Measurements from ENCODE around the gene BICDL2.
"Not testable (repeated sequence)": the region's sequence is repeated elsewhere in the genome, so short reads cannot be mapped to it uniquely, and the experiment has no call there.

BICDL2 gene

DNA sequence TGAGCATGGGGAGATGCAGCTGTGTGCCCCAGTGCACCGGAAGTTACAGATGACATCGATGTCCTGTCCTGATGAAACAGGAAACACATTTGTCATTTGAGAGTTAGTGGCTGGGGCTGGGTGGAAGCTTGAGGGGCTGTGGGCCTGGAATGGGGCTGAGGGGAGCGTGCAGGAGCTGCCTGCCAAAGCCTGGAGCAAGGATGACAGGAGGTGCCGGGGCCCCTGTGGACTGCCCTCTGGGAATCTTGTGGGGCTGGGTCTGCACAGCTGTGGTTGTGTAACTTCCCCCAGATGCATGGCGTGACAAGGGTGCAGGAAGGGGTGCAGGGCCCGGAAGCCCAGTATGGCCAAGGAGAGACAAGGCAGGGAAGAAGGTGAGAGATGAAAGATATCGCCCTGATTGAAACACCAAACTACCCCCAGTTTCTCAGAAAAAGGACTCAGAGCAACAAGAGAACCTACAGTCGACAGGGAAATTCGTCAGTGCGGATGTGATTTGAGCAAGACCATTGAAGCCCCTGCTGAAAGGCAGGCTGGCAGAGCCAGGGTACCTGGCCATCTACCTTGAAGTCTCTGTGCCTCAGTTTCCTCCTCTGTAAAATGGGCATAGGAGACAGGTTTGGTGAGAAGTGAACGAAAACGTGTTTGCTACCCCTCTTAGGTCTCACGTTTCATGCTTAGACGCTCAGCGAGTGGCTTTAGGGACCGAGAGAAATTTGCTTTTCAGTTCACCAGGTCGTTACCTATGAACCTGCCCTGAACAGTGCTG lies 18.4 kb upstream of the BICDL2 start:
- H3K9ac ChIP-seq, result no peak overlapping the region
- no peak overlapping the region for H3K27ac ChIP-seq
- no peak overlapping the region for H3K4me3 ChIP-seq (ENCODE audit: low read depth, low read length)
- H3K9me3 ChIP-seq (ENCODE audit: control insufficient read depth, low read length), result no peaks in the 10 kb centered on the region
- no peak overlapping the region for H3K4me2 ChIP-seq (ENCODE audit: low read length)
- no peaks in the 10 kb centered on the region for H3K27me3 ChIP-seq (ENCODE audit: control insufficient read depth, insufficient read depth, low read length)
- no peaks in the 10 kb centered on the region for H3K79me2 ChIP-seq
- no peak for TF ChIP-seq CTCF (IDR thresholded peaks at IDR 0.05)
- no peaks in the 10 kb centered on the region for H3K36me3 ChIP-seq (ENCODE audit: control insufficient read depth, insufficient read depth, low read length)
- no peak overlapping the region for H2AFZ ChIP-seq
- H3K4me1 ChIP-seq, result no peaks in the 10 kb centered on the region

- not testable (repeated sequence) for H3K9ac ChIP-seq; H3K79me2 ChIP-seq; H3K4me1 ChIP-seq; H3K27me3 ChIP-seq (ENCODE audit: control insufficient read depth, insufficient read depth, low read length); H3K4me2 ChIP-seq (ENCODE audit: low read length); H3K4me3 ChIP-seq (ENCODE audit: low read depth, low read length); H2AFZ ChIP-seq; H3K9me3 ChIP-seq (ENCODE audit: control insufficient read depth, low read length); H3K36me3 ChIP-seq (ENCODE audit: control insufficient read depth, insufficient read depth, low read length); H3K27ac ChIP-seq
Observed at GRCh38 chr16:3053330-3053710, 16.6 kb upstream of the BICDL2 start.

GRCh38 chr16:3052571-3053329 lies 16.0 kb upstream of the BICDL2 start:
- not testable (repeated sequence) for H3K4me2 ChIP-seq (ENCODE audit: low read length); H3K4me1 ChIP-seq; H3K9ac ChIP-seq; H3K27me3 ChIP-seq (ENCODE audit: control insufficient read depth, insufficient read depth, low read length); H3K4me3 ChIP-seq (ENCODE audit: low read depth, low read length); H3K27ac ChIP-seq; H3K9me3 ChIP-seq (ENCODE audit: control insufficient read depth, low read length); H2AFZ ChIP-seq; H3K79me2 ChIP-seq; H3K36me3 ChIP-seq (ENCODE audit: control insufficient read depth, insufficient read depth, low read length)

DNA sequence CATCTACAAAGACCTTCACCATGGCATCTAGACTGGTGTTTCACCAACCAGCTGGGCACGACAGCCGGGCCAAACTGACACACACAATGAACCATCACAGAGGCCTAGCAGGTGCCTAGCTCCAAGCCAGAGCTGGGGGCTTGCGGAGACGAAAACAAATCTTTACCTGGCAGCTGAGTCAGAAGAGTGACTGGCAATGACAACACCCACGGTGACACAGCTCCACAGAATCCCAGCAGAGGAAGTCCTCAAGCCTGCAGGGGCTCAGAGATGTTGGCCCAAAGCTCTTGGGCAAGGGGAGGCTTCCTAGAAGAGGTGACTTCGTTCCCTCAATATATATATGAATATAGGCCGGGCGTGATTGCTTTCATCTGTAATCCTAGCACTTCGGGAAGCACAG lies 14.8 kb upstream of the BICDL2 start:
- Histone ChIP-seq H3K27me3 (ENCODE audit: control insufficient read depth, insufficient read depth, low read length) (peaks cover 5% of the 10 kb centered on the region), H3K79me2 (no peaks in the 10 kb centered on the region), H3K27ac (no peak overlapping the region), H3K36me3 (ENCODE audit: control insufficient read depth, insufficient read depth, low read length) (no peaks in the 10 kb centered on the region), H2AFZ (no peak overlapping the region), H3K9me3 (ENCODE audit: control insufficient read depth, low read length) (no peaks in the 10 kb centered on the region), H3K4me2 (ENCODE audit: low read length) (no peak overlapping the region), H3K9ac (no peak overlapping the region), H3K4me3 (ENCODE audit: low read depth, low read length) (no peak overlapping the region), H3K4me1 (peaks cover 3% of the 10 kb centered on the region)
- no peak for TF ChIP-seq CTCF (IDR thresholded peaks at IDR 0.05)

- Histone ChIP-seq H3K4me3 (ENCODE audit: low read depth, low read length) (no peak overlapping the region), H3K4me2 (ENCODE audit: low read length) (no peak overlapping the region), H3K27ac (no peak overlapping the region), H3K27me3 (ENCODE audit: control insufficient read depth, insufficient read depth, low read length) (peaks cover 7% of the 10 kb centered on the region), H3K36me3 (ENCODE audit: control insufficient read depth, insufficient read depth, low read length) (no peaks in the 10 kb centered on the region), H3K9me3 (ENCODE audit: control insufficient read depth, low read length) (no peaks in the 10 kb centered on the region), H3K9ac (no peak overlapping the region), H2AFZ (no peak overlapping the region), H3K4me1 (peaks cover 3% of the 10 kb centered on the region), H3K79me2 (no peaks in the 10 kb centered on the region)
- no peak for TF ChIP-seq CTCF (IDR thresholded peaks at IDR 0.05)
Observed at GRCh38 chr16:3051009-3051408, 14.3 kb upstream of the BICDL2 start.

All from parathyroid adenoma (tissue), 2 donors.